NCI-H1092 treated with DMSO at 0.1 percent for 48 hours (cell line): Measurements from ENCODE around the gene ACSL6.

Source experiments
- DNase-seq: peaks from one replicate; lab custom pipeline; 2025; lab: John Stamatoyannopoulos, UW

ACSL6 gene, protein sequence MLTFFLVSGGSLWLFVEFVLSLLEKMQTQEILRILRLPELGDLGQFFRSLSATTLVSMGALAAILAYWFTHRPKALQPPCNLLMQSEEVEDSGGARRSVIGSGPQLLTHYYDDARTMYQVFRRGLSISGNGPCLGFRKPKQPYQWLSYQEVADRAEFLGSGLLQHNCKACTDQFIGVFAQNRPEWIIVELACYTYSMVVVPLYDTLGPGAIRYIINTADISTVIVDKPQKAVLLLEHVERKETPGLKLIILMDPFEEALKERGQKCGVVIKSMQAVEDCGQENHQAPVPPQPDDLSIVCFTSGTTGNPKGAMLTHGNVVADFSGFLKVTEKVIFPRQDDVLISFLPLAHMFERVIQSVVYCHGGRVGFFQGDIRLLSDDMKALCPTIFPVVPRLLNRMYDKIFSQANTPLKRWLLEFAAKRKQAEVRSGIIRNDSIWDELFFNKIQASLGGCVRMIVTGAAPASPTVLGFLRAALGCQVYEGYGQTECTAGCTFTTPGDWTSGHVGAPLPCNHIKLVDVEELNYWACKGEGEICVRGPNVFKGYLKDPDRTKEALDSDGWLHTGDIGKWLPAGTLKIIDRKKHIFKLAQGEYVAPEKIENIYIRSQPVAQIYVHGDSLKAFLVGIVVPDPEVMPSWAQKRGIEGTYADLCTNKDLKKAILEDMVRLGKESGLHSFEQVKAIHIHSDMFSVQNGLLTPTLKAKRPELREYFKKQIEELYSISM

DNA sequence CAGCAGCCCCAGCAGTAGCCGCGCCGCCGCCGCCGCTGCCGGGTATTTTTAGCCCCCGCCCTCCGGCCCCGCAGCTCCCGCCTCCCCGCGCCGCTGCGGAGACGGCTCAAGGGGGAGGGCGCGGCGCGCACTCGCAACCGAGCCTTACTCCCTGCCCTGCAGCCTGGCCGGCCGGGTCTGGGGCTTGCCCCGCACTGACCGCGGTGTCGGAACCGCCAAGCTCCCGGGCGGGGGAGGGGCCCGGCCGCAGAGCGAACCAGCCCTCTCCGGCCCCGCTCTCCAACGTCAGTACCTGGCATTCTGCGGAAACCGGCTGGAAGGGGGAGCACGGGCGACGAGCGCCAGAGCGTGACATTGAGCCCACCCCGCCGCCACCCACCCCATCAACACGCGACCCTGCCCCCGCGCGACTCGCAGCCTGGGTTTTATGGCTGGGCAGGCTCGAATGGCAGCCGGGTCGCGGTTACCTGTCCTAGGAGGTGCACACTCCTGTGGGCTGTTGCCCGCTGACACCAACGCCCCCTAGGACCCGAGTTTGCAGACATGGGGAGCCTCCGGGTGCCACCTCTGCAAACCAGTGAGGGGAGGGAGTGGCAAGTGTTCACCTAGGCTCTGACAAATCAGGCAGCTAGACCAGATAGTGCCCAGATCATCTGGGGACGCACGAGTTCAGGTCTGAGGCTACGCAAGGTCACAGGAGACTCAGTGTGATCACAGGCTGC is at the start of gene ACSL6:
ACSL6 (minus strand) TSS at position 37 of the 722 bp plus-strand sequence. CDS start 105 bp downstream, outside the sequence.
- no peak for DNase-seq

DNA sequence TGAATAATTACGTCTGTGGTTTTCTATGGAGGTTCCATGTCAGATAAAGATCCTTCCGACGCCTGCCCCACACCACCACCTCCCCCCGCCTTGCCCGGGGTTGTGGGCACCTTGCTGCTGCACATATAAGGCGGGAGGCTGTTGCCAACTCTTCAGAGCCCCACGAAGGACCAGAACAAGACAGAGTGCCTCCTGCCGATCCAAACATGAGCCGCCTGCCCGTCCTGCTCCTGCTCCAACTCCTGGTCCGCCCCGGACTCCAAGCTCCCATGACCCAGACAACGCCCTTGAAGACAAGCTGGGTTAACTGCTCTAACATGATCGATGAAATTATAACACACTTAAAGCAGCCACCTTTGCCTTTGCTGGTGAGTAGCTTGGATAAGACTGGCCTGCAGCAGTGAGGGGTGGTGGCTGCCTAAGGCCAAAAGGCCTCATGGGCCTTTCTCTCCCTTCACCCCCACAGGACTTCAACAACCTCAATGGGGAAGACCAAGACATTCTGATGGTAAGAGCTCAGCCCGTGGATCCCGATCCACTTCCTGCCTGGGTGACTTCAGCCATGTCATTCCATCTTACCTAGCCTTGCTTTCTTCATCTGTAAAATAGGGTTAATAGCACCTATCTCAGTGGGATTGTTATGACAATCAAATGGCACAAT is 49.2 kb upstream of the ACSL6 start, which contains the start of gene IL3:
IL3 (plus strand) TSS at position 155 of the 661 bp plus-strand sequence; CDS start at position 207, 52 bp downstream.
- no peak for DNase-seq

GRCh38 chr5:132059696-132060500 is 48.4 kb upstream of the ACSL6 start:
- DNase-seq, result no peak

DNA sequence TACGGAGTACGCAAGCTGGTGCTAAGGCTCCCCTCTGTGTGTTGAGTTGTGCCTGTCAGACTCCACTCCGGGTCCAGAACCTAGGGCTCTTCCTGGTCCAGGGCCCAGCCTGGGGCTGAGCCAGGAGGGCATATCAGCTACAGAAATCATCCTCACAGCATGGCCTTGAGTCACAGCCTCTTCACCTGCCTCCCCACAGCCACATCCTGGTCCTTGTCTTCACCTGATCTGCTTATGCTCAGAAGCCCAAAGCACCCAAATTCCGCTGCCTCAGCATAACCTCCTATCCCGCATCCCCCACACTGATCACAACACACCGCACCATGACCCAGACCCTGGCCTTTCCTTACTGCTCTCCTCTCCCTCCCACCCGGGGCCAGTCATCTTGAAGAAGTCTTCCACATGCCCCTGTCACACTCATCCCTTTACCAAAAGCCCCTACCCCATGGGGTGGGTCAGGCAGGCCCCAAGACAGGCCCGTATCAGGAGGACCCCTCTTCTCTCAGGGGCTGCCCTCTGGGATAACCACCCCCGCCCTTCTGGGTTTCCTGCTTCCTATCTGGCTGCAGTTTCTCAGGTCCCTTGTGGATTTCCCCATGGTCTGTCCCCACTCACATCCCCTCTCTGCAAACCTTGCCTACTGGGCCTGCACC is 47.7 kb upstream of the ACSL6 start:
- DNase-seq, result no peak

DNA sequence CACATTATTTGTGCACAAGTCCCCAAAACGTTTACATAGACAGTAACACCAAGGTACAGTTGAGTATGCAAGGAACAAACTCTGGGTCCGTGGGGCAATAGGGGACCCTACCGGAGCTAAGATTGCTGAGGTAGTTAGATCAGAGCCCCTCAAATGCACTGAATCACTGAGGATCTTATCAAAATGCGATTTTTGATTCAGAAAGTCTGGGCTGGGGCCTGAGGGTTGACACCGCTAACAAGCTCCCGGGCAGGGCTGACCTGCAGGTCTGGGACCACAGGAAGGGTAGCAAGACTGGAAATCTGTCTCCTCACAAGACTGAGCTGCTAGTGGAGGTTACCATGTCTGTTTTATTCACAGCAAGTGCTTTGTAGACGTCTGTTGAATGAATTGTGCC is 47.2 kb upstream of the ACSL6 start:
- no peak for DNase-seq

GRCh38 chr5:132057498-132058255 is 46.2 kb upstream of the ACSL6 start:
- no peak for DNase-seq

DNA sequence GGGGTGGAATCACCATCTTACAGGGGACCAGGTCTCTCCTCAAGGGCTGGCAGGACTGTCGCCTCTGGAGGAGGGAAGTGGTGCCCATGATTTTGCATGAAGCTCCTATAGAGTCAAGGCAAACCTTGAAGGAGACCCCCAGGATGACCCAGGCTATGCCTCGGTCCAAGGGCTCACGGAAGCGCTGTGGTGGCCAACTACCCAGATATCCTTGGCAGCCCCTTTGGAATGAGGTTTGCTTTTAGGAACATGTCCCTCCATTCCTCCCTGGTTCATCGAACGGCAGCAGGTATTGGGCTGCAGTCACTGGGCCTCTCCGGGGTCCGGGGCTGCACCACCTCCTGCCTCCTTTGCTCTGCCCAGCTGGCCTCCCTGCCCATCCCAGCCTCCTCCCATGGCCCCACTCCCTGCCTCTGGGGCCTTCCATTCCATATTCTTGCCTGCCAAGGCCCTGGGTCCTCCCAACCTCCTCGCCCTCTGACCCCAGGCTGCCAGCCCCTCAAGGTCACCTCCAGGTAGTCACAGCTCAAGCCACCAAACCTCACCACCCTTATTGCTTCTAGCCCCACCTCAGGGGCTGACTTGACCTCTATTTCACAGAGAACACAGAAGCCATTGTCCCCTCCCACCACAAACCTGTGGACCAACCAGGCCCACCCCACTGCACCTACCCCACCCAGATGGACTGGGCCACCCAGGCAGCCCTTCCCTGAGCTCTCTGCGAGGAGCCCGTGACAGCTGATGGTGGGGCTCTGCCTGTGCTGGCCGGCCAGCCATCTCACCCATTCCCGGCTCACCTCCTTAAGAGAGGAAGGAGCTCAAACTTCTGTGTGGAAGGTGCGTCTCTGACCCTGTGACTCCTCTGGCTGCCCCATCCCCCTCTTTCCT is 45.4 kb upstream of the ACSL6 start:
- DNase-seq, result no peak

DNA sequence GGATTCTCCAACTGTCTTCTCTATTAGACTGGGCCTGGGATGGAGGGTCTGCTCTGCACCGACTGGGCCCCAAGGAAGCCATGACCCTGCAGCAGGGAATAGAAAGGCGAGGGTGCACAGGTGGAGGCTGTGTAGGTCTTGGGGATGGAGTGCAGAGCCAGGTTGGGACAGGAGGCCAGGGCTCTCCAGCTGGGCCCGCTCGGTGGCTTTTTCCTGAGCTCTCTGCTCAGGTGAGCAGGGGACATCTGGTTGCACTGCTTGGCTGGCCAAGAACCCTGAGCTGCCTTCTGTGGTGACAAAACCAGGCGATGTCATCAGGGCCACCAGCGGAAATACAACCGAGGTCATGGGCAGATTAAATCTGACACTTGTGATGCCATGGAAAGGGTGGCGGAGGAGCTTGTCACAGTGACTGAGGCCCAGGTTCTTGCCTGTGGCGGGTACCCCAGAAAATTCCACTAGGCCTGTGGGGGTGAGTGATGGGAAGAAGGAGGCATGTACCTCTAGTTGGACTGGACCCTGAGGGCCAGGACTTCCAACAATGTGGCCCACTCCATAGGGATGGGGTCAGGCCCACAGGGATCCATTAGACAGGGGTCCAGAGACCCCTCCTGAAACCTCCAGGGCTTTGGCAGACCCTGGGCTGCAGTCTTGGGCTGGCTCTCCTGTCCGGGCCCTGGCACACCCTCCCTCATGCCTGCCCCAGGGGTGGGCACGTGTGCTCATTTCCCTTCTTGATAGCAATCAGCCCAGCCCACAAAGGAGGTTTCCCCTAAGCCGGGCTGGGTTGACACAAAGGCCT is 44.6 kb upstream of the ACSL6 start:
- no peak for DNase-seq

DNA sequence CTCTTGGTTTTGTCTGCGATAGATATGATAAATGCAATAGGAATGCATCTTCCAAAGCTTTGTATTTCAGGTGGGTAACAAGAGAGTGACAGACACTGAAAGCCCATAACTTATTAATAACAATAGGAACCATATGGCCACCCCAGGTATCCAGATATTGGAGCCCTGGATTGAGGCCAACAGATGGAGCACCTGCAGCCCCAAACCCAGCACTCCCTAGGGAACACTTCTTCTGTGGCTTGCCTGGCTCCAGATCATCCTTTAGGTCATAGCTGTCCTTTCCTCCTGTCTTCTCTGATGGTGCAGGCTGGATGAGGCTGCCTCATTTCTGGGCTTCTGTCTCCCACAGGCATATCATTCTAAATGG is 44.0 kb upstream of the ACSL6 start:
- DNase-seq, result peak; percentile 17

DNA sequence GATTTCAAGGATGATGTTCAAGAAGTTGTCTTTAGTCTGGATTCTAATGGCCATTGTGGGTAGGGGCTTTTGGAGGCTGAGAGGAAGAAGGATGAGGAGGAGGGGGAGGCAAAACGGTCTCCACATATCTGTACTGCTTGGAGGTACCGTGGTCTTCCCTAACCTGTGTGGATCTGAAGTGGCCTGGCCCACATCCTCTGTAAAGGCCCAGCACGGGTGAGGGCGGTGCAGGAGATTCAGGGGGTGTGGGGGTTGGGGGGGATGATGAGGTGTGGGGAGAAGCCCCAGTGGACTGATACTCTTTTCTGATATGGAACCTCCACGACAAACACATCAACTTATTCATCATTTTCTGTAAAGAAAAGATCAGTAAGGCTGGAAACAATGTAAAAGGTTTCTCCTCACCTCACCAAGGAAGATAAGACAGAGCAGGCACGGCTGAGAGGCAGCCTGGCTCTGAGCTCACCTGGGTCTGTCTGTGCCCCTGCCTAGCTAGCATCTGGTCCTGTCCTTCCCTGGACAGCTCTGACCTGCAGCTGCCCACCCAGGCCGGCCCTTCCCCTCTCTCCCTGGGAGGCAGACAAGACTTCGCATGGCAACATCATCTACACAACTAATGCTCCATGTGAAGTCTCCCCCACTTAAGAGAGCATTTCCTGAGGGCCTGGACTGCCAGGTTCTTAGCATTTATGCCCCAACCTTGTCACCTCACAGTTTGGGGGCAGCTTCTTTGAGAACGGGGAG is 43.4 kb upstream of the ACSL6 start:
- no peak for DNase-seq

DNA sequence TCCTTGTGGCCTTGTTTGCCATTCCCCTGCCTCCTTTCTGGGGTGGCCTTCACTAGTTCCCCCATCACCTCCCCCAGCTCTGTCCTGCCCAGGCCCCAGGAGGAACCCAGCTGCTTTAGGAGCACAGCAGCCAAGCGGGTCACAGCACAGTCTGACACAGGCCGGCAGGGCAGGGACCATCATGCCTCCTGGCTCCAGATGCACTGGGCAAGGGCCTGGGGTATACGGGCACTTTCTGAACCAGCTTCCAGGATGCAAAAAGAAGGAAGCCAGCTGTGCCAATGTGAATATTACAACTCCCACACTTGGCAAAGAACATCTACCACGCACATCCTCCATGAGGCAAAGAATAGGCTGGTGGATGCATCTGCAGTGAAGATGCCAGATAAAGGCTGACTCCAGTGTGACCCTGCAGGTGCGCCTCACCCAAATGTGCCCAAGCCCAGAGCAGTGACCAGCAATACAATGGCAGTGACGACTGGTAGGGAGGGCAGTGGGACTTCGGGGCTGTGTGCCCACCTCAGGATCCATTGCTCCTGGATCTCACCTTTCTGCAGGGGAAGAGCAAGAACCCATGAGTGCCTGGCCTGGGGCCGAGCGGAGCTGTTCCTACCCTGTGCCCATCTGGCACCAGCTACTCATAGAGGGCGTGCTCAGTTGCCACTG is 42.7 kb upstream of the ACSL6 start:
- DNase-seq, result no peak

DNA sequence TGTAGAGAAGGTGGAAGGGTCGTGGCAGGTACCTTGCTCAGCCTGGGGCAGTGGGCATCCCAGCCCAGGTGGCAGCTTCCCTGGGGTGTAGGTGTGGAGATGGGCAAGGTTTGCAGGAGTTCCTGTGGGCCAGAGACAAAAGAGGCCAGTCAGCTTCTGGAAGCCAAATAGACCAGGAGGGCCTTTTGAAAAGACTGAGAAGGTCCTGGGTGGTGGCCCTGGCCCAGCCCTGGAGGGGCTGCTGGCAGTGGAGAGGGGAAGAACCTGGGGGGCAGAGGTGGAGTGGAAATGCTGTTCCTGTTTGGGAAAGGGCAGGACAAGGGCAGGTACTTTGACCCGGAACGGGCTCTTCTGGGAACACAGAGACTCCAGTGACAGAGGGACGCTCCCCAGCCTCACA is 42.0 kb upstream of the ACSL6 start:
- no peak for DNase-seq

DNA sequence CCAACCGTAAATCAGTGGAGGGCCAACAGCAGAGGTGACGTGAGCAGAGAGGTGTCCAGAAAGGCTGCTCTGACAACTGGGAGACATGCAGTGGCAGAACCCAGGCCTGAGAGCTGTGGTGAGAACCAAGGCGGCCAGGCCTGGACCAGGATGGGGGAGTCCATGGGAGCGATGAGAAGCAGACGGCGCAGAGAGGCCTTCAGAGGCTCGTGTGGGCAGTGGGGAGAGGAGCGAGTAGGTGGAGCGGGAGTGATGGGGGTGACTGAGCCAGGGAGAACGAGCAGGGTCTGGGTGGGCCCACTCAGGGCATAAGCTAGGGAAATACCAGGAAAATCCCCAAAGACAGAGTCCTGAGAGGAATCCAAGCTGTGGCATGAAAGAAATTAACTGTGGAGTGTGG is 41.1 kb upstream of the ACSL6 start:
- no peak for DNase-seq

GRCh38 chr5:132050661-132051552 is 39.4 kb upstream of the ACSL6 start:
- DNase-seq, result no peak

GRCh38 chr5:132050136-132050535 is 38.7 kb upstream of the ACSL6 start:
- DNase-seq, result no peak

DNA sequence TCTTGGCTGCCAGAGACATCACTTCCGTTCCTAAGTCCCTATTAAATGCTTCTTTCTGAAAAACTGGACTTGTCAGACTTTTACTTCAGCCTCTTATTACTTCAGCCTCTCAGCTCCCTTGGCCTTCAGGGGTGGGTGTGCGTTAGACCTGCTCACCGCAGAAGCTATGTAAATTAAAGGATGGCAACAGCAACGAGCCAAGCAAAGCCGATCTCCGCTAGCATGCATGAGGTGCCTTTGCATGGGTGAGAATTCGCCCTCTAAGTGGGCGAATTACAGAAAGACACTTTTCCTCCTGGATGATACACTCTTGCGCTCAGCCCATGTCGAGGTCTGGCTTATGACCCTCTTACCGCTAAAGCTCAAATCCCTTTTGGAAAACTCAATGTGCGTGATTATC is 38.1 kb upstream of the ACSL6 start:
- DNase-seq, result no peak
